Smooth muscle cell (in vitro differentiated cells): ENCODE data around the gene ARNT2. TPM values are rescaled to one million over a fixed set of nuclear protein-coding genes. Genes with fewer than 3 reads are reported as not detected.
"Not testable (repeated sequence)": the region's sequence is repeated elsewhere in the genome, so short reads cannot be mapped to it uniquely, and the experiment has no call there.

ENCODE experiments used
- DNase-seq: peaks from one replicate; lab custom pipeline; 2025; ENCODE audit not compliant: unreplicated experiment; lab: John Stamatoyannopoulos, UW
- H2AFZ ChIP-seq: fragments of 200-600 bp; sonication (generic); 2 replicates; pipeline ENCODE4 v1.6.0; 2016; ENCODE audit warnings: antibody characterized with exemption, low read depth, mild to moderate bottlenecking
- H3F3A ChIP-seq: fragments of 200-600 bp; sonication (generic); 2 replicates; pipeline ENCODE4 v1.6.0; 2017; ENCODE audit warnings: antibody characterized with exemption, low read depth
- H3K27ac ChIP-seq: fragments of 200-600 bp; sonication (generic); 2 replicates; pipeline ENCODE4 v1.5.1; 2016; ENCODE audit warnings: low read depth, mild to moderate bottlenecking
- H3K27me3 ChIP-seq: fragments of 200-600 bp; sonication (generic); 2 replicates; pipeline ENCODE4 v1.6.1; 2016; ENCODE audit warnings: low read depth, mild to moderate bottlenecking
- H3K36me3 ChIP-seq: fragments of 200-600 bp; sonication (generic); 2 replicates; pipeline ENCODE4 v1.5.1; 2016; ENCODE audit warnings: low read depth
- H3K4me1 ChIP-seq: fragments of 200-600 bp; sonication (generic); 2 replicates; pipeline ENCODE4 v1.5.1; 2016; ENCODE audit warnings: low read depth
- H3K4me2 ChIP-seq: fragments of 200-600 bp; sonication (generic); 2 replicates; pipeline ENCODE4 v1.6.0; 2016; ENCODE audit warnings: mild to moderate bottlenecking
- H3K4me3 ChIP-seq: fragments of 200-600 bp; sonication (generic); 2 replicates; pipeline ENCODE4 v1.5.1; 2016; ENCODE audit warnings: mild to moderate bottlenecking
- H3K79me2 ChIP-seq: fragments of 200-600 bp; sonication (generic); 2 replicates; pipeline ENCODE4 v1.6.0; 2016; ENCODE audit warnings: low read depth, mild to moderate bottlenecking
- H3K9ac ChIP-seq: fragments of 200-600 bp; sonication (generic); 2 replicates; pipeline ENCODE4 v1.6.0; 2016; ENCODE audit warnings: low read depth
- H3K9me3 ChIP-seq: fragments of 200-600 bp; sonication (generic); replicated peaks from 2 replicates; pipeline ENCODE4 v1.5.1; 2016; ENCODE audit warnings: low read depth
- H4K20me1 ChIP-seq: fragments of 200-600 bp; sonication (generic); 2 replicates; pipeline ENCODE4 v1.6.0; 2016; ENCODE audit warnings: low read depth
- CTCF ChIP-seq: fragments of 200-600 bp; sonication (generic); IDR thresholded peaks from 2 replicates; pipeline ENCODE4 v1.5.1; 2017; ENCODE audit warnings: borderline replicate concordance, mild to moderate bottlenecking, antibody characterized with exemption; ENCODE audit not compliant: insufficient read depth, poor library complexity, severe bottlenecking
- WGBS: methylation state at CpG from one replicate; pipeline ENCODE4 v1.1.7; 2016; ENCODE audit warnings: low lambda C conversion rate; 5-methylcytosine and 5-hydroxymethylcytosine counted together
- polyA plus RNA-seq: library from polyadenylated mRNA; unstranded; fragments of >200 nt; fragmentation: Nextera tagmentation; extraction: Ambion mirVana; gene quantifications from 2 replicates; pipeline ENCODE4 v1.2.1, GENCODE V29; 2016
- total RNA-seq: library from RNA; depleted of rRNA; stranded (reverse); fragments of >200 nt; gene quantifications from 2 replicates; pipeline ENCODE4 v1.2.3, GENCODE V29; 2014

ARNT2 gene
- total and polyA plus RNA-seq, 2 experiments from 2014 or later: 0.55 to 2.8 TPM

GRCh38 chr15:80388326-80388725 lies 15.9 kb upstream of the ARNT2 start:
- Histone ChIP-seq H3F3A (no peaks in the 10 kb centered on the region), H3K9ac (no peak overlapping the region), H4K20me1 (no peaks in the 10 kb centered on the region), H2AFZ (no peak overlapping the region), H3K4me1 (no peaks in the 10 kb centered on the region), H3K79me2 (no peaks in the 10 kb centered on the region), H3K27me3 (no peaks in the 10 kb centered on the region), H3K36me3 (no peaks in the 10 kb centered on the region), H3K27ac (no peak overlapping the region), H3K4me3 (no peak overlapping the region), H3K9me3 (no peaks in the 10 kb centered on the region), H3K4me2 (no peak overlapping the region)
- no peak for TF ChIP-seq CTCF
- no peak for DNase-seq
- 71% methylated on average over 3 of the region's 3 CpGs for WGBS

- Histone ChIP-seq H3K9ac (no peak overlapping the region), H4K20me1 (no peaks in the 10 kb centered on the region), H3F3A (no peaks in the 10 kb centered on the region), H3K79me2 (no peaks in the 10 kb centered on the region), H3K27ac (no peak overlapping the region), H3K9me3 (no peaks in the 10 kb centered on the region), H3K36me3 (no peaks in the 10 kb centered on the region), H3K4me1 (no peaks in the 10 kb centered on the region), H2AFZ (no peak overlapping the region), H3K4me2 (no peak overlapping the region), H3K27me3 (no peaks in the 10 kb centered on the region), H3K4me3 (no peak overlapping the region)
- DNase-seq: no peak
- TF ChIP-seq CTCF: no peak
- 87% methylated on average over 1 of the region's 1 CpG for WGBS
Measured at GRCh38 chr15:80389370-80389769, 14.8 kb upstream of the ARNT2 start.

GRCh38 chr15:80390942-80391341 lies 13.2 kb upstream of the ARNT2 start:
- not testable (repeated sequence) for H3K27ac ChIP-seq, H2AFZ ChIP-seq, H3K4me3 ChIP-seq, H3F3A ChIP-seq, H3K4me2 ChIP-seq, H3K36me3 ChIP-seq, H3K9me3 ChIP-seq, H3K79me2 ChIP-seq, H3K27me3 ChIP-seq, DNase-seq, H3K9ac ChIP-seq, H3K4me1 ChIP-seq, H4K20me1 ChIP-seq
- WGBS: 96% methylated on average over 1 of the region's 1 CpG

GRCh38 chr15:80395616-80396015 lies 8.6 kb upstream of the ARNT2 start:
- no peaks in the 10 kb centered on the region for H3K9me3 ChIP-seq
- no peak overlapping the region for H3K4me3 ChIP-seq
- no peak overlapping the region for H3K27ac ChIP-seq
- H2AFZ ChIP-seq: no peak overlapping the region
- no peaks in the 10 kb centered on the region for H4K20me1 ChIP-seq
- no peak for DNase-seq
- H3F3A ChIP-seq: no peaks in the 10 kb centered on the region
- no peaks in the 10 kb centered on the region for H3K79me2 ChIP-seq
- no peaks in the 10 kb centered on the region for H3K36me3 ChIP-seq
- no peak overlapping the region for H3K4me2 ChIP-seq
- WGBS: 95% methylated on average over 3 of the region's 3 CpGs
- H3K4me1 ChIP-seq: no peaks in the 10 kb centered on the region
- no peak for TF ChIP-seq CTCF
- H3K9ac ChIP-seq: no peak overlapping the region
- H3K27me3 ChIP-seq: peaks cover 30% of the 10 kb centered on the region
